B cell (primary cell): Measurements from ENCODE around the gene MAML2. TPM values are rescaled to one million over a fixed set of nuclear protein-coding genes. Genes with fewer than 3 reads are reported as not detected.

ENCODE experiments used
- ATAC-seq: fragments of 200-7000 bp; cut with Tn5 transposase; one replicate; pipeline ENCODE4 v1.10.0; 2021; ENCODE audit warnings: low read depth, mild to moderate bottlenecking, moderate number of reproducible peaks, moderate library complexity
- CTCF ChIA-PET: fragments of 350-600 bp; sonication (Branson Sonifier 250); formaldehyde crosslinking; loops from one replicate; lab custom pipeline; 2021; ENCODE audit warnings: antibody characterized with exemption, inconsistent platforms; lab: Charles Lee
- POLR2A ChIA-PET: fragments of 350-600 bp; sonication (Branson Sonifier 250); formaldehyde crosslinking; loops from one replicate; lab custom pipeline; 2021; ENCODE audit warnings: antibody characterized with exemption; lab: Charles Lee
- DNase-seq: peaks from one replicate; pipeline ENCODE4 v3.0.0; 2013
- H2AFZ ChIP-seq: 2 replicates; pipeline ENCODE4 v1.6.1; 2012; ENCODE audit warnings: mild to moderate bottlenecking, low read depth, low read length; ENCODE audit not compliant: insufficient read depth, poor library complexity, severe bottlenecking
- H3K27ac ChIP-seq, 2 donors: 1 replicate in 1 of 2; 2 replicates in 1 of 2; pipeline ENCODE4 v1.5.1; 2012 to 2013; ENCODE audit warnings: low read length in 2 of 2, mild to moderate bottlenecking in 2 of 2, moderate library complexity in 1 of 2
- H3K27me3 ChIP-seq, 4 experiments: fragments of 200-600 bp in 1 of 4; sonication (generic) in 1 of 4; replicated peaks in 1 of 4; 1 replicate in 2 of 4; 2 replicates in 2 of 4; pipeline versions ENCODE4 v1.6.1 to v1.7.0; 2013 to 2016; ENCODE audit warnings: low read length in 3 of 4, mild to moderate bottlenecking in 2 of 4, mixed read lengths in 1 of 4, moderate library complexity in 1 of 4; ENCODE audit not compliant: insufficient read depth in 4 of 4, control insufficient read depth in 3 of 4; ENCODE audit errors: control extremely low read depth in 1 of 4
- H3K36me3 ChIP-seq, 2 experiments: replicated peaks in 1 of 2; 1 replicate in 1 of 2; 2 replicates in 1 of 2; pipeline versions ENCODE4 v1.6.1 to v1.7.1; 2013; ENCODE audit warnings: low read length in 1 of 2; ENCODE audit not compliant: insufficient read depth in 2 of 2, control insufficient read depth in 1 of 2; ENCODE audit errors: control extremely low read depth in 1 of 2, extremely low read depth in 1 of 2
- H3K4me1 ChIP-seq, 2 donors: fragments of 200-600 bp in 1 of 2; sonication (generic) in 1 of 2; 1 replicate in 1 of 2; 2 replicates in 1 of 2; pipeline versions ENCODE4 v1.5.1 to v1.6.1; 2013 to 2017; ENCODE audit warnings: low read length in 2 of 2; ENCODE audit not compliant: control insufficient read depth in 2 of 2, insufficient read depth in 2 of 2
- H3K4me2 ChIP-seq: replicated peaks from 2 replicates; pipeline ENCODE3; 2012; ENCODE audit warnings: mild to moderate bottlenecking, low read depth, low read length; ENCODE audit not compliant: poor library complexity, severe bottlenecking
- H3K4me3 ChIP-seq, 5 experiments: fragments of 200-600 bp in 1 of 5; sonication (generic) in 1 of 5; 1 replicate in 3 of 5; 2 replicates in 2 of 5; pipeline versions ENCODE4 v1.5.1 to v1.7.0; 2011 to 2016; ENCODE audit warnings: low read length in 4 of 5, mild to moderate bottlenecking in 4 of 5, low read depth in 2 of 5, control low read depth in 1 of 5, moderate library complexity in 1 of 5; ENCODE audit not compliant: insufficient read depth in 1 of 5; ENCODE audit errors: control extremely low read depth in 1 of 5, extremely low read depth in 1 of 5
- H3K79me2 ChIP-seq: fragments of 200-600 bp; sonication (generic); one replicate; pipeline ENCODE4 v1.6.0; 2016; ENCODE audit warnings: low read length; ENCODE audit not compliant: control insufficient read depth, insufficient read depth
- H3K9ac ChIP-seq: fragments of 200-600 bp; sonication (generic); 2 replicates; pipeline ENCODE4 v1.6.1; 2017; ENCODE audit warnings: mild to moderate bottlenecking, low read length, moderate library complexity
- H3K9me3 ChIP-seq, 3 donors: one replicate each; pipeline versions ENCODE4 v1.6.1 to v1.7.1; 2013; ENCODE audit warnings: low read length in 2 of 3; ENCODE audit not compliant: control insufficient read depth in 2 of 3, insufficient read depth in 1 of 3; ENCODE audit errors: control extremely low read depth in 1 of 3
- H4K20me1 ChIP-seq: 2 replicates; pipeline ENCODE4 v1.6.0; 2012; ENCODE audit warnings: mild to moderate bottlenecking, low read length; ENCODE audit not compliant: insufficient read depth, control insufficient read depth, poor library complexity, severe bottlenecking
- H3K27ac Mint-ChIP-seq: one replicate; pipeline ENCODE4 v1.8.0; 2021; ENCODE audit warnings: mixed read lengths
- H3K27me3 Mint-ChIP-seq: one replicate; pipeline ENCODE4 v1.8.0; 2021; ENCODE audit warnings: mixed read lengths
- H3K4me1 Mint-ChIP-seq: one replicate; pipeline ENCODE4 v1.8.0; 2021; ENCODE audit warnings: mixed read lengths
- H3K4me3 Mint-ChIP-seq: one replicate; pipeline ENCODE4 v1.8.0; 2021; ENCODE audit warnings: mixed read lengths
- H3K9me3 Mint-ChIP-seq: one replicate; pipeline ENCODE4 v1.8.0; 2022; ENCODE audit warnings: mixed read lengths; ENCODE audit not compliant: insufficient read depth
- CTCF ChIP-seq: fragments of 200-600 bp; IDR thresholded peaks from one replicate; pipeline ENCODE4 v1.8.0; 2022; ENCODE audit warnings: antibody characterized with exemption, mild to moderate bottlenecking
- EZH2 ChIP-seq: IDR thresholded peaks from 2 replicates; pipeline ENCODE4 v1.6.1; 2012; ENCODE audit warnings: borderline replicate concordance, low read depth, mild to moderate bottlenecking, moderate library complexity, low read length; ENCODE audit not compliant: insufficient read depth, poor library complexity, severe bottlenecking
- WGBS: methylation state at CpG from one replicate; pipeline ENCODE4 v1.1.5; 2013; ENCODE audit warnings: missing lambda C conversion rate; ENCODE audit not compliant: insufficient coverage; 5-methylcytosine and 5-hydroxymethylcytosine counted together
- intact Hi-C: fragments of 100-400 bp; cut with micrococcal nuclease; formaldehyde crosslinking; loops from one replicate; pipeline ENCODE4 v1.10.0; 2022
- polyA plus RNA-seq: library from polyadenylated mRNA; depleted of rRNA; stranded (reverse); fragments of >200 nt; gene quantifications from 2 replicates; pipeline ENCODE4 v1.2.3, GENCODE V29; 2012
- total RNA-seq, 2 donors: library from RNA; stranded (reverse); fragments of 120-200 nt in 1 of 2; gene quantifications; 1 replicate in 1 of 2; 2 replicates in 1 of 2; pipeline versions ENCODE4 v1.2.3 to v1.2.4, GENCODE V29; 2013 to 2022

MAML2 gene
- total and polyA plus RNA-seq, 2 donors (not counting 1 experiment from before 2014, with no cell fraction given) = 10.7 to 26.4 TPM

- H3K4me1 ChIP-seq = peaks cover 0 to 2% of the 10 kb centered on the region in 2 donors
- no peak overlapping the region for H3K27ac ChIP-seq
- Mint-ChIP-seq H3K9me3 (no peaks in the 10 kb centered on the region), H3K27ac (no peak overlapping the region), H3K4me1 (peaks cover 20% of the 10 kb centered on the region), H3K27me3 (no peaks in the 10 kb centered on the region), H3K4me3 (no peak overlapping the region)
- H3K79me2 ChIP-seq = peaks cover 5% of the 10 kb centered on the region
- no peaks in the 10 kb centered on the region for H3K9me3 ChIP-seq
- H3K4me3 ChIP-seq = no peak overlapping the region
- intact Hi-C loops = no loop called here
- ChIA-PET POLR2A (no interaction called here), CTCF (interaction anchor here (0.6 to 16.6 kb wide), 3 partner anchors 8 to 278 kb away, joined by 3 to 290 read pairs (median 3); partner anchors contain the start of gene MAML2)
- no peak overlapping the region for H2AFZ ChIP-seq
- H3K27me3 ChIP-seq = no peaks in the 10 kb centered on the region
- no peaks in the 10 kb centered on the region for H3K36me3 ChIP-seq
- no peak for ATAC-seq
- TF ChIP-seq CTCF = no peak
- TF ChIP-seq EZH2 = no peak
- H4K20me1 ChIP-seq = peaks cover 5% of the 10 kb centered on the region
- H3K4me2 ChIP-seq = no peak overlapping the region
- no peak for DNase-seq
- H3K9ac ChIP-seq = no peak overlapping the region
Observed at GRCh38 chr11:96062134-96062533, 280.9 kb downstream of the MAML2 start.

GRCh38 chr11:96061730-96062129 lies 281.3 kb downstream of the MAML2 start:
- H3K27ac ChIP-seq = no peak overlapping the region
- no peak for DNase-seq
- no peak overlapping the region for H3K4me3 ChIP-seq
- no peak overlapping the region for H3K9ac ChIP-seq
- no peaks in the 10 kb centered on the region for H3K9me3 ChIP-seq
- no peaks in the 10 kb centered on the region for H3K27me3 ChIP-seq
- no peak for ATAC-seq
- ChIA-PET POLR2A (no interaction called here), CTCF (interaction anchor here (1.2 to 16.6 kb wide), 2 partner anchors 8 to 278 kb away, joined by 3 to 290 read pairs; partner anchors contain the start of gene MAML2)
- H2AFZ ChIP-seq = no peak overlapping the region
- intact Hi-C loops = no loop called here
- Mint-ChIP-seq H3K4me1 (peaks cover 18% of the 10 kb centered on the region), H3K4me3 (no peak overlapping the region), H3K27ac (no peak overlapping the region), H3K9me3 (no peaks in the 10 kb centered on the region), H3K27me3 (no peaks in the 10 kb centered on the region)
- H3K4me1 ChIP-seq = peaks cover 0 to 2% of the 10 kb centered on the region in 2 donors
- no peaks in the 10 kb centered on the region for H3K36me3 ChIP-seq
- WGBS = no CpG with 5 or more reads among the region's 3 CpGs
- TF ChIP-seq EZH2 = no peak
- no peak for TF ChIP-seq CTCF
- H4K20me1 ChIP-seq = peaks cover 1% of the 10 kb centered on the region
- H3K4me2 ChIP-seq = no peak overlapping the region
- H3K79me2 ChIP-seq = peaks cover 3% of the 10 kb centered on the region
